SH-SY5Y (cell line): ENCODE results near the gene NAT8L.

ENCODE experiments used
- GATA2 ChIP-seq: IDR thresholded peaks from 2 replicates; pipeline ENCODE4 v1.6.1; 2011; ENCODE audit warnings: mild to moderate bottlenecking, low read depth, low read length
- GATA3 ChIP-seq: IDR thresholded peaks from 2 replicates; pipeline ENCODE4 v1.6.1; 2011; ENCODE audit warnings: low read depth, mild to moderate bottlenecking, low read length, moderate library complexity

NAT8L gene

GRCh38 chr4:2057382-2058065 is 1.6 kb upstream of the NAT8L start:
- TF ChIP-seq GATA3 (no peak), GATA2 (no peak)

- TF ChIP-seq GATA3 (no peak), GATA2 (no peak)
Observed at GRCh38 chr4:2058264-2059045, 672 bp upstream of the NAT8L start.

GRCh38 chr4:2059726-2060602 is 837 bp downstream of the NAT8L start:
- TF ChIP-seq GATA2: no peak
- no peak for TF ChIP-seq GATA3

- TF ChIP-seq GATA2: no peak
- TF ChIP-seq GATA3: no peak
Observed at GRCh38 chr4:2060611-2061185, 1.6 kb downstream of the NAT8L start.

GRCh38 chr4:2061186-2062131 is 2.3 kb downstream of the NAT8L start:
- no peak for TF ChIP-seq GATA2
- no peak for TF ChIP-seq GATA3

GRCh38 chr4:2062168-2062807 is 3.2 kb downstream of the NAT8L start:
- TF ChIP-seq GATA2: no peak
- TF ChIP-seq GATA3: no peak

GRCh38 chr4:2062808-2063524 is 3.8 kb downstream of the NAT8L start:
- TF ChIP-seq GATA2 (no peak), GATA3 (no peak)

- no peak for TF ChIP-seq GATA3
- no peak for TF ChIP-seq GATA2
Observed at GRCh38 chr4:2063557-2064275, 4.6 kb downstream of the NAT8L start.

- TF ChIP-seq GATA3 (no peak), GATA2 (no peak)
Observed at GRCh38 chr4:2064276-2064991, 5.3 kb downstream of the NAT8L start.

- TF ChIP-seq GATA3 (no peak), GATA2 (no peak)
Observed at GRCh38 chr4:2065106-2065930, 6.2 kb downstream of the NAT8L start.
